Urinary bladder (tissue), 4 donors: ENCODE results near the gene ZCCHC14. TPM values are rescaled to one million over a fixed set of nuclear protein-coding genes. Genes with fewer than 3 reads are reported as not detected.
"Not testable (repeated sequence)": the region's sequence is repeated elsewhere in the genome, so short reads cannot be mapped to it uniquely, and the experiment has no call there.

Source experiments
- DNase-seq: peaks from one replicate; pipeline ENCODE4 v3.0.0-alpha.2; 2015; ENCODE audit errors: extremely low spot score
- H3K27ac ChIP-seq: one replicate; pipeline ENCODE4 v1.5.1; 2013; ENCODE audit warnings: low read depth, mild to moderate bottlenecking, moderate library complexity
- H3K36me3 ChIP-seq: one replicate; pipeline ENCODE4 v1.6.1; 2013; ENCODE audit warnings: mild to moderate bottlenecking, moderate library complexity; ENCODE audit not compliant: insufficient read depth
- H3K4me1 ChIP-seq: one replicate; pipeline ENCODE4 v1.6.1; 2013; ENCODE audit warnings: mild to moderate bottlenecking, moderate library complexity; ENCODE audit not compliant: insufficient read depth
- H3K4me3 ChIP-seq: one replicate; pipeline ENCODE4 v1.5.1; 2013; ENCODE audit warnings: low read depth, low read length
- WGBS: extraction: QIAGEN DNeasy Blood & Tissue Kit; methylation state at CpG from one replicate; pipeline ENCODE4 v1.1.7; 2013; 5-methylcytosine and 5-hydroxymethylcytosine counted together
- polyA plus RNA-seq: library from polyadenylated mRNA; stranded (reverse); fragments of 200-250 nt; gene quantifications from one replicate; pipeline ENCODE4 v1.2.3, GENCODE V29; 2013
- total RNA-seq: library from RNA; depleted of rRNA; stranded (reverse); fragments of >200 nt; gene quantifications from one replicate; pipeline ENCODE4 v1.2.3, GENCODE V29; 2014
- donor health status: healthy with polysubstance abuse.
- donor health status: healthy.

Gene ZCCHC14
- total and polyA plus RNA-seq, 2 donors, result 16.6 to 36.1 TPM

DNA sequence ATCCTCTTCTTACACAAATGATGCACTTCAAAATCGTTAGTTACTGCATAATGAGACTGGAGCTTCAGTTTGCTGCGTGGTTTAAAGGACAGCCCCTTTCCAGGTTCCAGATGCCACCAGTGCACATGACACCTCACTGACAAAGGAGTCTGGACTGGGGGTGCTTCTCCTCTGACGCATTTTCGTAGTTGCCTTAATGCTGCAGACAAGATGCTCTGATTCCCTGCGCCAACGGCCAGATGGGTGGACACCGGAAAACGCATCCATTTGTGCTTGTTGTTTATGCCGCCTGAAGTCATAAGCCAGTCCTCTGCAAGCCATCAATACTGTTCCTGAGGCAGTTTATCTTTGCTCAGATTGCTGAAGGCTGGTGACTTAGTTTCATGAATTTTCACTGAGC, 125.3 kb downstream of the ZCCHC14 start:
- H3K4me3 ChIP-seq, result no peak overlapping the region
- WGBS, result 87% methylated on average over 9 of the region's 9 CpGs
- H3K27ac ChIP-seq, result no peak overlapping the region
- DNase-seq, result no peak
- H3K4me1 ChIP-seq, result no peaks in the 10 kb centered on the region
- H3K36me3 ChIP-seq, result no peaks in the 10 kb centered on the region

DNA sequence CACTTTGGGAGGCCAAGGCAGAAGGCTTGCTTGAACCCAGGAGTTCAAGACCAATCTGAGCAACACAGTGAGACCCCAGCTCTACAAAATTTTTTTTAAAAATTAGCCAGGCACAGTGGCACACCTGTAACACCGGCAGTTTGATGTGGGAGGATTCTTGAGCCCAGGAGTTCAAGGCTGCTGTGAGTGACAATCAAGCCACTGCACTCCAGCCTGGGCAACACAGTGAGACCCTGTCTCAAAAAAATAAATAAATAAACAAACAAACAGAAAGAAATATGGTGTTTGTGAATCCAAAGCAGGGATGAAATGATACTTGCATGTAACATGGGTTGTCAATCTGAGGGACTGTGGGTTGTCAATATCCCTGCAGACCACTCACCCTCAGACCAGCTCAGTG, 125.9 kb downstream of the ZCCHC14 start:
- Histone ChIP-seq H3K36me3 (no peaks in the 10 kb centered on the region), H3K4me3 (no peak overlapping the region), H3K4me1 (no peaks in the 10 kb centered on the region), H3K27ac (no peak overlapping the region)
- WGBS, result 91% methylated on average over 1 of the region's 1 CpG
- no peak for DNase-seq

DNA sequence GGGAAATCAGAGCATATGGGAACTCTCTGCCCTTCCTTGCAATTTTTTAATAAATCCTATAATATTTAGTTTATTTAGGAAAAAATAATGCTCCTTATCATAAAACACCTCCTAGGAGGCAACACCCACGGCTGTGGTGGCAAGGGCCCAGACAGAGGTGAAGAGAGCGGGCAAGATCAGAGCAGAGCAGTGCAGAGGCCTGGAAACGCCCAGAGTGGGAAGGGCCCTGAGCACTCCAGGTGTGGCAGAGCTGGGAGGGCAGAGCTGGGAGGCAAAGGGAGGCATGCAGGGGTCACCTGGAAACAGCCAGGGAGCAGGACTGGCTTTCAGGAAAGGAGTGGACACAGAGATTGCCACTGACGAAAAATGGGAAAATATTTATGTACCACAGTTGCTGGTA, 126.5 kb downstream of the ZCCHC14 start:
- Histone ChIP-seq H3K36me3 (no peaks in the 10 kb centered on the region), H3K4me1 (no peaks in the 10 kb centered on the region), H3K27ac (no peak overlapping the region), H3K4me3 (no peak overlapping the region)
- WGBS, result 82% methylated on average over 4 of the region's 4 CpGs
- no peak for DNase-seq

DNA sequence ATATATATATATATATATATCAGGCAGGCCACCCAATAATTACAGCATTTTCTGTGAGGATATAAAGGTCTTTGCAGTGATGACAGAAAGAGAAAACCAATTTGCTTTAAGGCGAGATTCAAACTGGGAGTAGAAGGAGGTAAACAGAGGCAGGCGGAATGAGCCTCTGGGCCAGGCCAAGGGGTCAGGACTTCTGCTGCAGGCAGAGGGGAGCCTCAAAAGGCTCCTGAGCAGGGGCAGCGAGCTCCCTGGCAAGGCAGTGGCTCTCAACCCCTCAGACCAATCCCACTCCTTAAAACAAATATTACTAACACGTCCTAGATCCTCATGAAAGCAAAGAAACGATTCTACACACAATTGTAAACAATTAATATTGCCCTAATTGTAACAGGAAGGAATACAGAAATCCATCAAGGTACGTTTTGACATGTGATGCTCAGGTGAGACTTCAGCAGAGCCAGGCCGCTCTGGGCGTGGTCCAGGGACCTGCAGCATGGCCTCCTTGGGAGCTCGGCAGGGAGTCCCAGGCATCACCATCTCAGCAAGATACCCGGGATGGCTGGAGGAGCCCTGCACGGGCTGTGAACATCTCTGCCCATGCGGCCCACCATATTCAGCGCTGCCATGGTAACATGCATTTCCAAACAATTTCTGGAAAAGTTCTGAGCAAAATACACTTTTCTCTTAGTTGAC, 127.7 kb downstream of the ZCCHC14 start:
- Histone ChIP-seq H3K4me1 (no peaks in the 10 kb centered on the region), H3K27ac (no peak overlapping the region), H3K4me3 (no peak overlapping the region), H3K36me3 (no peaks in the 10 kb centered on the region)
- WGBS, result 90% methylated on average over 13 of the region's 13 CpGs
- DNase-seq, result no peak

DNA sequence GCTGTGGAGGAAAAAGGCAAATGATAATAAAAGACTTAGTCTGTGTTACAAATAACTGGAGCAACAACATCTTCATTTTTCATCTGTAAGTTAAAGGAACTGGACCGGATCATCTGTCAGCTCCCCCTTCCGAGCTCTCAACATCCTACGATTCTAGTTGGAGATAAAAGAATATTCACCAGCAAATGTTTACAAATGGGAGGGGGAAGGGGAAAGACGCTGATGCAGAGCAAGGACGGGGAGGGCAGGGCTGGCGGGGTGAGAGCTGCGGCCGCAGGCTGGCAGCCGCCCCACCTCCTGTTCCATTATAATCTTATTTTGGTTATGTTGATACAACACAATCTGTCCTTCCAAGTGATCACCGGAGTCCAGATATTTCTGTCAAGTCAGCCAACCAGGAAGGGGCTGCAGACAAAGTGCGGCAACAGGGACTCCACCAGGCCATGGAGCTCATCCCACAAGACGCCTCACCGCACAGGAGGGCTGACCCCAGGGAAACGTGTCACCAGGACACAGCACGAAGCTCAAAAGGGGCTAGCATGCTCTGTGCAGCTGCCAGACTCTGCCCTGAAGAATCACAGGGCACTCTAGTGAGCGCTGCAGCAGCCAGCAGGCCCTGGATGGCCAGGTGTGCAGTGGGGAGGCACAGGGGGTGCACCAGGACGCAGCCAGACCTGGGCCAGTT, 128.9 kb downstream of the ZCCHC14 start:
- peaks cover 4% of the 10 kb centered on the region for H3K36me3 ChIP-seq
- H3K4me1 ChIP-seq, result no peaks in the 10 kb centered on the region

DNA sequence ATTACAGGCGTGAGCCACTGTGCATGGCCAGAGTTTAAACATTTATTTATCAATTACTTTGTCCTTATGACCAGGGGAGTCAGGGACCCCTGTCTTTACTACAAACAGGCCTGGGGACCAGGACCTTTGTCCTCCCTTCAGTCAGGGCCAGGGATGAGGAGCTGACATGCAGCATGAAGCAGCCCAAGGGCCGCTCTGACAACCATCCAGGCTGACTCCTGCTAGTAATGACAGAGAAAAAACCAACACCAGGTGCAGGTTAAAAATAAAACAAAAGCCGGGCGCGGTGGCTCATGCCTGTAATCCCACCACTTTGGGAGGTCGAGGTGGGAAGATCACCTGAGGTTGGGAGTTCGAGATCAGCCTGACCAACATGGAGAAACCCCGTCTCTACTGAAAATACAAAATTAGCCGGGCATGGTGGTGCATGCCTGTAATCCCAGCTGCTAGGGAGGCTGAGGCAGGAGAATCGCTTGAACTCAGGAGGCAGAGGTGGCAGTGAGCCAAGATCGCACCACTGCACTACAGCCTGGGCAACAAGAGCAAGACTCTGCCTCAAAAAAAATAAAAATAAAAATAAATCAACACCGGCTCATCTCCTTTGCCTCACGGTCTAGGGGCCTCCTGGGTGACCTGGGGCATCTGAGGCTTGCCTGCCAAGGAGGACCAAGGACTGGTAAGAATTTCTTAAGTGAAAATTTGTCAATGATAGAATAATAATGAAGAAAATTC, 129.8 kb downstream of the ZCCHC14 start:
- H3K27ac ChIP-seq, H3K4me3 ChIP-seq, H3K4me1 ChIP-seq, DNase-seq, H3K36me3 ChIP-seq: not testable (repeated sequence)
- 84% methylated on average over 13 of the region's 13 CpGs for WGBS

More for the DNA sequence above, 128.9 kb downstream of the ZCCHC14 start:
- Histone ChIP-seq H3K27ac (peak overlapping the region; percentile 14), H3K4me3 (no peak overlapping the region)
- 19% methylated on average over 17 of the region's 17 CpGs for WGBS
- DNase-seq, result no peak

DNA sequence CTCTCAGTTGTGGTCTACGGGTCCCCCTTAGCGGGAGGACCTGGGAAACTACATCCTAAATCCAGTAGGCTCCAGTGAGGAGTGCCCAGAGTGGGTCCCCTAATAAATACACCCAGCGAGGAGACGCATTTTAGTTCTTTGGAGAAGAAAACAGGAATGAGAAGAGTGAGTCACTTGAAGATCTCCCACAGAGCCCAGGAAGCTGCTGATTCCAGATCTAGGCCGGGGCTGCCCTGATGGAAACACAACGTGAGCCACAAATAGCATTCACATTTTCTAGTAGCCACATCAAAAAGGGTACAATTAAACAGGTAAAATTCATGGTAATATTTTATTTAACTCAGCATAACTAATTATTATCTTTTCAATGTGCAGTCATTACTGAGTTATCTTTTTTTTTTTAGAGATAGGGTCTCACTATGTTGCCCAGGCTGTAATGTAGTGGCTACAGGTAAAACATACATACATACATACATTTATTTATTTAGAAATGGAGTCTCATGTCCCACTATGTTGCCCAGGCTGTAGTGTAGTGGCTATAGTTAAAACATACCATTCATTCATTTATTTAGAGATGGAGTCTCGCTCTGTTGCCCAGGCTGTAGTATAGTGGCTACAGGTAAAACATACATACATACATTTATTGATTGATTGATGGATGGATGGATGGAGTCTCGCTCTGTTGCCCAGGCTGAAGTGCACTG, 130.8 kb downstream of the ZCCHC14 start:
- Histone ChIP-seq H3K27ac (no peak overlapping the region), H3K36me3 (peaks cover 4% of the 10 kb centered on the region)
- 95% methylated on average over 8 of the region's 8 CpGs for WGBS

DNA sequence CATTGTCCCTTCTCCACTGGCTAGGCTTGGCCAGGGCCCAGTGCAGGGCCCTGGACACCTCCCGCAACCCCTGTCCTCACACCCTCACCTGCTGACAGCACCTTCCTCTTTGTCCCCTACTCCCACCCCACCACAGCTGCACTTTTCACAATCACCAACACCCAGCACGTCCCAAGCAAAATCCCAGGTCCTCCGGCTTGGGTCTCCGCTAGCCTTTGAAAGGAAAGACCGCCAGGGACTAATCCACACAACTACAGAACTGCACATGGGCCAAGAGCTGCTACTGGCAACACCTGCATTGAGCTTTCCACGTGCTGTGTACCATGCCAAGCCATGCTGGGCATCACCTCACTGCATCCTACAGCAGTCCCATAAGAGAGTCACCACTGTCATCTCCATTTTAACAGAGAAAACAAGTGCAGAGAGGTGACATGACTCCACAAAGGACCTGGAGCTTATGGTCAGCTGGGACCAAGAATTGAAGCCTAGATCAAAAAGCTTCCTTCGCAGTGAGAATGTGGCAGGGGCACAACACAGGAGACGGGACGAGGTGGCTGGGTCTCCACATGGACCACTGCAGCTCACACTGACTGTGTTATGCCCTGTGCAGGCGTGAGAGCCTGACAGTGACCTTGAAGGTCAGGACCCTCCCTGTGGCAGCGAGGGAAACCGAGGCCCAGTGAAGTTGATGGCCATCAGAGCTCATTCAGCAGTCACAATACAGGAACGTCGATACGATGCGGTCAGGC, 131.8 kb downstream of the ZCCHC14 start:
- DNase-seq, result no peak
- H3K27ac ChIP-seq, result no peak overlapping the region
- H3K36me3 ChIP-seq, result peaks cover 4% of the 10 kb centered on the region
- H3K4me3 ChIP-seq, result no peak overlapping the region
- H3K4me1 ChIP-seq, result no peaks in the 10 kb centered on the region
- 97% methylated on average over 16 of the region's 16 CpGs for WGBS

More for the DNA sequence above, 130.8 kb downstream of the ZCCHC14 start:
- Histone ChIP-seq H3K4me3 (no peak overlapping the region), H3K4me1 (no peaks in the 10 kb centered on the region)
- DNase-seq, result no peak

DNA sequence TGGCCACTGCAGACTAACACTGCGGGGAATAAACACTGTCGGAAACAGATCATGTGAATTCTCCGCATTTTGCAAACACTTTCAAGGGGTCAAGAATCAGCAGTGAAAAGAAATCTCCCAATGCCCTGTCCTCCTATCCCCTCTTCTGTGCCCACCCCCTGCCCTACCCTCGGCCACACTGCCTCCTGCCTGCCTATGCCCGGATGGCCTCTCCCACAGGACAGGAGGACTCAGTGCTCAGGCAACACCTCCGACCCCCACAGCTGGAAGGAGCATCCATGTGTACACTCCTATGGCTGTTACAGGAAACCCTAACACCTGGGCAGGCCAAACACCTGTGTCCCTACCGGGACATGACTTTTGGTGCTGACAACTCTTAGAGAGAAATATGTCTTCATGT, 133.7 kb downstream of the ZCCHC14 start:
- Histone ChIP-seq H3K36me3 (peaks cover 4% of the 10 kb centered on the region), H3K27ac (no peak overlapping the region), H3K4me3 (no peak overlapping the region), H3K4me1 (no peaks in the 10 kb centered on the region)
- DNase-seq, result no peak
- WGBS, result 94% methylated on average over 7 of the region's 7 CpGs

DNA sequence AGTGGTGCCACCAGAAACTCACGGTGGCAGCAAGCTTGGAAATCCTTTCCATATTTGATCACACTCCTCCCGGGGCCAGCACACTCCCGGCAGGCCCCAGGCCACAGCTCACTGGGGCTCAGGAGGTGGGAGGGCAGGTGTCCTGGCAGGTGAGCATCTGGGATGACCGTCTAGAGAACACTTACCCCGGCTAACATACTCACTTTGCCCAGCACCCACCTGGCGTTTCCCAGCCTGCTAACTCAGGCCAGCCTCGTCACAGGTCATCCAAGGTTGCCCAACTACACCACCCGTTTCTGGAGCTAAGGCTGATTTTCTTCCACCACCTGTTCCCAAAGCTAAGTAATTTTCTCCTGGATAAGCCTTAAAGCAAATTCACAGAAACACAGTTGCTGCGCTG, 134.1 kb downstream of the ZCCHC14 start:
- DNase-seq, result no peak
- 90% methylated on average over 9 of the region's 9 CpGs for WGBS
- Histone ChIP-seq H3K36me3 (peaks cover 4% of the 10 kb centered on the region), H3K27ac (no peak overlapping the region), H3K4me1 (no peaks in the 10 kb centered on the region), H3K4me3 (no peak overlapping the region)

DNA sequence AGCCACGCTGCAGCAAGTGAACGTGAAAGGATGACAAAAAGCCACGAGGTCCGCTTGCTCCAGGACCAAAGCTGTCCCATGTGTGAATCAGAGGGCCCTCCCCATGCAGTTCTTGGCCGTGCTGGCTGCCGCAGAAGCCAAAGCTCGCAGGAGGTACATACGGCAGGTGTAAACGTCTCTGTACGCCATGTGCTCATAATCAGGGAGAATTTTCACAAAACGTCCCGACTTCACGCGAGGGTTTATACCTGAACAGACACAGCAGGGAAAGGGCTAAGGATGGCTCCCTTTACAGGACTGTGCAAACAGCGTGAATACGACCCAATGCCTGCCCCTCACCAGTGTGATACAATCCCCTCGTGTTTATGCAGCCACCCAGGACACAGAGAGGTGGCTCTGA, 134.6 kb downstream of the ZCCHC14 start:
- no peak overlapping the region for H3K27ac ChIP-seq
- no peak for DNase-seq
- 93% methylated on average over 17 of the region's 17 CpGs for WGBS
- no peak overlapping the region for H3K4me3 ChIP-seq
- no peaks in the 10 kb centered on the region for H3K4me1 ChIP-seq
- H3K36me3 ChIP-seq, result peaks cover 4% of the 10 kb centered on the region

DNA sequence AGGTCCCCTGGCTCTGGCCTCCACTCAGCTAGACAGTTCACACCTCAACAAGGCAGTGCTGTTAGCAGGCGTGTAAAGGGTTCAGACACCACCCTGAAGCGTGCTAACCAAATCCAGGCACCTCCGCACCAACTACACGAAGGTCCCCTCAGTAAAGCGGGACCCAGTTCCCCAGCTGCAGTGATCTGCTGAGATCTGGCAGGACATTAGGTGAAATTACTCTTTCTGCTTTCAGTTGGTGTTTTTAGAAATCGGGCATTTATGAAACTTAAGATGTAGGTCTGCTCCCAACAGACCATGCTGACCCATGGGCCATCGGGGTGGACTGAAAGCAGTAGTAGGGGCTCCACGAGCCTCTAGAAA, 136.4 kb downstream of the ZCCHC14 start:
- DNase-seq, result no peak
- peaks cover 2% of the 10 kb centered on the region for H3K4me1 ChIP-seq
- WGBS, result 95% methylated on average over 8 of the region's 8 CpGs
- no peak overlapping the region for H3K27ac ChIP-seq
- peaks cover 4% of the 10 kb centered on the region for H3K36me3 ChIP-seq
- H3K4me3 ChIP-seq, result no peak overlapping the region
